ENCODE measurements around the gene HACD2.
"Not testable (repeated sequence)": the region's sequence is repeated elsewhere in the genome, so short reads cannot be mapped to it uniquely, and the experiment has no call there.

The HACD2 gene

GRCh38 chr3:123584988-123585937 is at the start of gene HACD2:
Gene HACD2, minus strand, starts transcription at chr3:123585053. Its CDS starts 26 bp downstream, at chr3:123585027.
- DNase-seq (ENCODE audit: low spot score), result peak; percentile 93

- DNase-seq (ENCODE audit: low spot score), result no peak
Measured at GRCh38 chr3:123634149-123635051, 49.5 kb upstream of the HACD2 start.

- no peak for DNase-seq (ENCODE audit: low spot score)
Measured at GRCh38 chr3:123633530-123633929, 48.7 kb upstream of the HACD2 start.

GRCh38 chr3:123632161-123632655 is 47.4 kb upstream of the HACD2 start:
- DNase-seq (ENCODE audit: low spot score), result no peak

GRCh38 chr3:123629747-123630047 is 44.8 kb upstream of the HACD2 start:
- no peak for DNase-seq (ENCODE audit: low spot score)

GRCh38 chr3:123628996-123629746 is 44.3 kb upstream of the HACD2 start:
- no peak for DNase-seq (ENCODE audit: low spot score)

- DNase-seq (ENCODE audit: low spot score), result no peak
Measured at GRCh38 chr3:123627673-123628670, 43.1 kb upstream of the HACD2 start.

- DNase-seq (ENCODE audit: low spot score), result no peak
Measured at GRCh38 chr3:123626881-123627280, 42.0 kb upstream of the HACD2 start.

- no peak for DNase-seq (ENCODE audit: low spot score)
Measured at GRCh38 chr3:123624302-123624701, 39.4 kb upstream of the HACD2 start.

- no peak for DNase-seq (ENCODE audit: low spot score)
Measured at GRCh38 chr3:123623346-123623880, 38.6 kb upstream of the HACD2 start.

- DNase-seq (ENCODE audit: low spot score), result no peak
Measured at GRCh38 chr3:123622766-123623165, 37.9 kb upstream of the HACD2 start.

GRCh38 chr3:123621850-123622189 is 37.0 kb upstream of the HACD2 start:
- no peak for DNase-seq (ENCODE audit: low spot score)

- no peak for DNase-seq (ENCODE audit: low spot score)
Measured at GRCh38 chr3:123621186-123621849, 36.5 kb upstream of the HACD2 start.

GRCh38 chr3:123620343-123620742 is 35.5 kb upstream of the HACD2 start:
- DNase-seq (ENCODE audit: low spot score), result no peak

GRCh38 chr3:123618768-123619484 is 34.1 kb upstream of the HACD2 start:
- no peak for DNase-seq (ENCODE audit: low spot score)

GRCh38 chr3:123618076-123618708 is 33.3 kb upstream of the HACD2 start:
- DNase-seq (ENCODE audit: low spot score), result no peak

GRCh38 chr3:123616593-123616992 is 31.7 kb upstream of the HACD2 start:
- no peak for DNase-seq (ENCODE audit: low spot score)

GRCh38 chr3:123613543-123613942 is 28.7 kb upstream of the HACD2 start:
- no peak for DNase-seq (ENCODE audit: low spot score)

- not testable (repeated sequence) for DNase-seq (ENCODE audit: low spot score)
Measured at GRCh38 chr3:123611674-123612073, 26.8 kb upstream of the HACD2 start.

Data from CD4-positive, alpha-beta T cell treated with Interleukin-6 at 100 ng/mL for 8 hours (primary cell).